ENCODE measurements around the gene S100A11. TPM values are rescaled to one million over a fixed set of nuclear protein-coding genes. Genes with fewer than 3 reads are reported as not detected.

Gene S100A11
- total RNA-seq, 1 donor from 2014 or later: 559 TPM

DNA sequence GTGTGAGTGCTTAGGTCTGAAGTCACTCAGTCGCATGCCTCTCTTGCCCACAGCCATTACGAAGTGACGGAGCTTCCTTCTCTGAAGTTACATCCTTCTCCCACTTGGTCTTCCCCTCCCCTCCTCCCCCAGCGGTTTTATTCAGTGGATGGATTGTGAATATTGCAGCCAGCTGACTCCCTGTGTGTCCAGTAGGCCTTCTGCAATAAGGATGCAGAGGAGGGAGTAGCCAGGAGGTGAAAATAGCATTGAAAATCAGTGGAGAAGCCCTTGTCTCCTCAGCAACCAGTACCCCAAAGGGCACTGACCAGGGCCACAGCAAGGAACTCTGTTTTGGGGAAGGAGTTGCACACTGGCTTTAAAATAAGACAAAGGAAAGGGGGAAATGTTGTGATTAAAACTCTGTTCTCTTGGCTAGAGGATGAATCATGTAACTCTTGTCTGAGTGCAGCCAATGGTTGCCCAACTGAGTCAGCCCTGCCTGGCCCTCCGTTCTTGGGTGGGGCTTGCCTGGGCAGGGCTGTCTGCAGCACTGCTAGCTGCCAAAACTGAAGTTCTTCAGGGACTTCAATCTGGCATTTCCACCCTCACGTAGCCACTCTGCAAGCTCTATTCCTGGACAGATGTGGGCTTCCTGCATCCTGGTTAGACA is 47.5 kb downstream of the S100A11 start:
- Histone ChIP-seq H3K4me1 (peaks cover 87% of the 10 kb centered on the region), H3K4me3 (peak overlapping the region; percentile 6 to 83), H3K36me3 (peaks cover 0 to 22% of the 10 kb centered on the region in 2 donors), H3K27ac (peak overlapping the region; percentile 97), H3K9me3 (no peaks in the 10 kb centered on the region), H3K27me3 (no peaks in the 10 kb centered on the region)
- TF ChIP-seq, protein P1, sequence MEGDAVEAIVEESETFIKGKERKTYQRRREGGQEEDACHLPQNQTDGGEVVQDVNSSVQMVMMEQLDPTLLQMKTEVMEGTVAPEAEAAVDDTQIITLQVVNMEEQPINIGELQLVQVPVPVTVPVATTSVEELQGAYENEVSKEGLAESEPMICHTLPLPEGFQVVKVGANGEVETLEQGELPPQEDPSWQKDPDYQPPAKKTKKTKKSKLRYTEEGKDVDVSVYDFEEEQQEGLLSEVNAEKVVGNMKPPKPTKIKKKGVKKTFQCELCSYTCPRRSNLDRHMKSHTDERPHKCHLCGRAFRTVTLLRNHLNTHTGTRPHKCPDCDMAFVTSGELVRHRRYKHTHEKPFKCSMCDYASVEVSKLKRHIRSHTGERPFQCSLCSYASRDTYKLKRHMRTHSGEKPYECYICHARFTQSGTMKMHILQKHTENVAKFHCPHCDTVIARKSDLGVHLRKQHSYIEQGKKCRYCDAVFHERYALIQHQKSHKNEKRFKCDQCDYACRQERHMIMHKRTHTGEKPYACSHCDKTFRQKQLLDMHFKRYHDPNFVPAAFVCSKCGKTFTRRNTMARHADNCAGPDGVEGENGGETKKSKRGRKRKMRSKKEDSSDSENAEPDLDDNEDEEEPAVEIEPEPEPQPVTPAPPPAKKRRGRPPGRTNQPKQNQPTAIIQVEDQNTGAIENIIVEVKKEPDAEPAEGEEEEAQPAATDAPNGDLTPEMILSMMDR (IDR thresholded peaks at IDR 0.05): no peak
- peak in 1 of 2 donors; percentile 51 for TF ChIP-seq POLR2AphosphoS5 (IDR thresholded peaks at IDR 0.05; ENCODE audit: insufficient read depth in 1 of 2, low read depth in 1 of 2)
- no peak for TF ChIP-seq POLR2A (IDR thresholded peaks at IDR 0.05)
- intact Hi-C loops (cut with DNase I): no loop called here
- DNase-seq (ENCODE audit: extremely low spot score in 2 of 2): no peak

DNA sequence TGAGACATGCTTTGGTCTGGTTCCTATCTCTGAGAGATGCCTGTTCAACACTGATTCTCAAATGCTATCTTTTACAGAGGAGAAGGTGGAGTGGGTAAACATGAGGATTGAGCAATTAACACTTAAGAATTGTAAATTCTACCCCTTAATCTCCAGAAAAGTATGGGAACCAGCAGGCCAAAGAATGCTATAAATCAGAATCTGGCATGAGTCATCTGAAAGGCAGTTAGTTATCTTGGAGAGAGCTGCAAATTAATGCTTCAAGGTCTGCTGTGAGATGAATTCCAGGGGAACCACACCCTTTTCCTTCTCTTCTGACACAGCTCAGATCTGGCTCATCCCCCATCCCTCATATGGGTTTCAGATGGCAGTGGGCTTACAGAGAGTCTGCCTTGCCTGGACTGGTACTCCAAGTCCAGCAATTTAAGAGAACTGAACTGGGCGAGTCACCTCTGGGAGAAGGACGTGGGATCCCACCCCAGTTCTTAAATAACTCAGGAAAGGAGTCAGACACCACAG is 48.3 kb downstream of the S100A11 start:
- H3K4me1 ChIP-seq: peaks cover 86% of the 10 kb centered on the region
- H3K27me3 ChIP-seq: no peaks in the 10 kb centered on the region
- TF ChIP-seq, protein P1 (IDR thresholded peaks at IDR 0.05): no peak
- TF ChIP-seq POLR2AphosphoS5 (IDR thresholded peaks at IDR 0.05; ENCODE audit: insufficient read depth in 1 of 2, low read depth in 1 of 2) (no peak), POLR2A (IDR thresholded peaks at IDR 0.05) (no peak)
- intact Hi-C loops (cut with DNase I): no loop called here
- peak overlapping the region in 1 of 2 donors; percentile 83 for H3K4me3 ChIP-seq
- peaks cover 0 to 31% of the 10 kb centered on the region in 2 donors for H3K36me3 ChIP-seq
- peak overlapping the region; percentile 97 for H3K27ac ChIP-seq
- H3K9me3 ChIP-seq: no peaks in the 10 kb centered on the region
- no peak for DNase-seq (ENCODE audit: extremely low spot score in 2 of 2)

DNA sequence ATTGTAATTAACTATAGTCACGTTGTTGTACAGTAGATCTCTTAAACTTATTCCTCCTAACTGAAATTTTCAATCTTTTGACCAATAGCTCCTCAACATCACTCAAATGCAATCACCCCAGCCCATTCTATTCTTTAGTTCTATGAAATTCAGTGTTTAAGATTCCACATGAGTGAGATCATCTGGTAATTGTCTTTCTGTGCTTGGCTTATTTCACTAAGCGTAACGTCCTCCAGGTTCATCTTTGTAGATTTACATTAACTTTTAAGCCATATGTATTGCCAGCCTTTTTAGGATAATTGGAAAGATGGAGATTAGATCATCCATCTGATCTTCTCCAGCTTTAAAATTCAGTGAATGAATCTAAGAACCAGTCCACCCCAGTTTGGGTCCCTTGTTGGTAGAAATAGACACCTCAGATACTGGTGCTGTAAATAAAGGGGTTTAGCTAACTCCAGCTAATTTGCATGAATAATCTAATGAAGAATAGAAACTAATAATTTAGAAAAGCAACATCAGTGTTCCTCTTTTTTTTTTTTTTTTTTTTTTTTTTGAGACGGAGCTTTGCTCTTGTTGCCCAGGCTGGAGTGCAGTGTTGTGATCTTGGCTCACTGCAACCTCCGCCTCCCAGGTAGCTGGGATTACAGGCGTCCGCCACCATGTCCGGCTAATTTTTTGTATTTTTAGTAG is 50.2 kb downstream of the S100A11 start:
- DNase-seq (ENCODE audit: extremely low spot score in 2 of 2): no peak
- no peak overlapping the region for H3K4me3 ChIP-seq
- intact Hi-C loops (cut with DNase I): no loop called here
- H3K27me3 ChIP-seq: no peaks in the 10 kb centered on the region
- H3K4me1 ChIP-seq: peaks cover 73% of the 10 kb centered on the region
- no peaks in the 10 kb centered on the region for H3K9me3 ChIP-seq
- peaks cover 3 to 49% of the 10 kb centered on the region in 2 donors for H3K36me3 ChIP-seq
- H3K27ac ChIP-seq: no peak overlapping the region
- TF ChIP-seq POLR2A (IDR thresholded peaks at IDR 0.05): no peak

DNA sequence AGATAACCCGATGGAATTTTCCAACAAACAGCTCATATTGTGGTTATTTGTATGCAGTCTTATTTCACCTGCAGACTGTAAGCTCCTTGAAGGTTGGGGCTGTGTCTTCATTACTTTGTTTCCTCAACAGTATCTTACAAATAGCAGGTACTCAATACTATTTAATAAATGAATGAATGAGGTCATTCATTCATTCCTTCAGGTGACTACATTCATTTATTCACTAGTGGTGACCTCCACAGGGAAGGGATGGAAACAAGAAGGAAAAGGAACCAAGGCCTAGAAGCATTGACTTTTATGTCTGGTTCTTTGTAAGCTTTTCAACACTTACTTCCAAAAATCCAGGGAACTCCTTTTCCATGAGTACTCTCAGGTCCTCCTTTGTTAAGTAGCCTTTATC is 51.0 kb downstream of the S100A11 start:
- no peak for TF ChIP-seq POLR2A (IDR thresholded peaks at IDR 0.05)
- TF ChIP-seq, protein P1 (IDR thresholded peaks at IDR 0.05): no peak
- no peak for TF ChIP-seq POLR2AphosphoS5 (IDR thresholded peaks at IDR 0.05; ENCODE audit: insufficient read depth in 1 of 2, low read depth in 1 of 2)
- no peak for DNase-seq (ENCODE audit: extremely low spot score in 2 of 2)
- H3K4me1 ChIP-seq: peaks cover 70% of the 10 kb centered on the region
- H3K27ac ChIP-seq: no peak overlapping the region
- H3K4me3 ChIP-seq: no peak overlapping the region
- H3K27me3 ChIP-seq: no peaks in the 10 kb centered on the region
- intact Hi-C loops (cut with DNase I): no loop called here
- H3K9me3 ChIP-seq: no peaks in the 10 kb centered on the region
- H3K36me3 ChIP-seq: peaks cover 3 to 51% of the 10 kb centered on the region in 2 donors

DNA sequence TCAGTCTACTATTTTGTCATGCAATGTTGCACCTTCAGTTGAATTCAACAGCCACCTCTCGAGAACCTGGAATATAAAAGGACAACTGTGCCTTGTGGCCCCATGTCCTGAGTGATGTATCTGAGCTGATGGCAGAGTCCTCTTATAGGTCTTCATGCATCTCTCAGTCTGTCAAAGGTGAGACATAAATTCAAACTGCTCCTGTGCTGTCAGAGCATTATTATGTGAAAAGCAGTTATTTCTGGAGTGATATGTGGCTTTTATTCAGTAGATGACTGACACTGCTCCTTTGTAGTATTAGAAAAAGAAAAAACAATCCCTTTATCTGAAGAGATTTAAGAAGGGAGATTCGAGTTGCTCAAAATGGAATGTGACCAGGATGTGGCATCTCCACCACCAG is 51.5 kb downstream of the S100A11 start:
- Histone ChIP-seq H3K36me3 (peaks cover 3 to 51% of the 10 kb centered on the region in 2 donors), H3K27ac (no peak overlapping the region), H3K4me1 (peaks cover 70% of the 10 kb centered on the region)

More for the DNA sequence above, 51.5 kb downstream of the S100A11 start:
- DNase-seq (ENCODE audit: extremely low spot score in 2 of 2): no peak
- H3K4me3 ChIP-seq: no peak overlapping the region
- no peaks in the 10 kb centered on the region for H3K27me3 ChIP-seq
- no peaks in the 10 kb centered on the region for H3K9me3 ChIP-seq
- intact Hi-C loops (cut with DNase I): no loop called here
- TF ChIP-seq, protein P1 (IDR thresholded peaks at IDR 0.05): no peak
- TF ChIP-seq POLR2A (IDR thresholded peaks at IDR 0.05) (no peak), POLR2AphosphoS5 (IDR thresholded peaks at IDR 0.05; ENCODE audit: insufficient read depth in 1 of 2, low read depth in 1 of 2) (no peak)

Data from vagina (tissue), 2 donors.